Measurements from ENCODE around the gene CDR2L.
A peak's percentile ranks its signal among the peaks of the same experiment; 100 is the strongest.
"Not testable (repeated sequence)": the region's sequence is repeated elsewhere in the genome, so short reads cannot be mapped to it uniquely, and the experiment has no call there.

The CDR2L gene

DNA sequence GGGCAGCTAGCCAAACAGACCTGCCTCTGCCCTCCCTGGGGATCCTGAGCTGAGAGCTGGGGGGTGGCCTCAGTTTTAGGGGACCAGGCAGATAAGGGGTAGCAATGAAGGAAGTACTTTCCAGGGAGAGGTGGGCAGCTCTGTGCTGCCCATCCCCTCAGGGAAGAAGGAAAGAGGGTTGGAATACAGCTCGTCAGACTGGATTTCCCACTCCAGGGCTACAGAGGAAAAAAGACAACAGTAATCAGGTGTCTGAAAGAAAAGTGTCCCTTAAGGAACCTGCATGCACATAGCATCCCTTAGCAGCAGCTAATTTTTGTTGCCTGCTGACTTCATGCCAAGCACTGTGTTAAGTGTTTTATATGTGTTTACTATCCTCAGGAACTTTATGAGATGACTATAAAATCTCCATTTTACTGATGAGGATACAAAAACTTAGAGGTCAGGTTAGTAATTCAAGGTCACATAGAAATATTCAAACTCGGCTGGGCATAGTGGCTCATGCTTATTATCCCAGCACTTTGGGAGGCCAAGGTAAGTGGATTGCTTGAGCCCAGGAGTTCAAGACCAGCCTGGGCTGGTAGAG is 21.8 kb downstream of the CDR2L start:
- FAIRE-seq = no peak

DNA sequence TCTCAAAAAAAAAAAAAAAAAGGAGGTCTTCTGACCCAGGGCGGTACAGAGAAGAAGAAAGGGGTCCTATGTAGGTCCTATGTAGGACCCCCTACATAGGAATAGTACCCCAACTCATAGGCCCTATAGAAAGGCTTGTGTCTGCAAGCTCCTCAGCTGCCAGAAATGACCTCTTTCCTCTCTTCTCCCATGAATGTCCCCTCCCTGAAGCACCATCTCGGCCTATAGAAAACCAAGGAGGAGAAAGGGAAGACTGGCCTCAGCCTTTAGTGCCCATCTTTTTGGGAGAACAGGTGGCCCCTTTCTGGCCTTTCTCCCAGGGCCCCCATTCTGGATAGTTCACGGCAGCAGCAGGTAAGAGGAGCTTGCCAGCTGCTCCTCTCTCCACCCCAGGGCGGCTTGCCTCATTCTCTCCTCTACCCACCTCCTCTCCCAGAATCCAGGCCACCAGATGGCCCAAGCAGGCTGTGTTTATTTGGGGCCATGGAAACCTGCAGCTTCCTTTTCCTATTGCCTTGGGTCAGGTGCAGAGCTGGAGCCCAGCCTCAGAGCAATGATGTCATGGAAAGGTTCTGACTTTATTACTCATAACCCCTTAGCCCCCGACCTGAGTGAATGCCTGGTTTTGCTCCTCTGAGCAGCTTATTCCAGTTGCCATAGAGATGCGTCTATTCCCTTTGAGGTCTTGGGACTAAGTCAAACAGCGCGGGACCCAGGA is 23.4 kb downstream of the CDR2L start:
- FAIRE-seq = no peak
- DNase-seq (ENCODE audit: low spot score) = peak; percentile 37

More for the DNA sequence above, 21.8 kb downstream of the CDR2L start:
- DNase-seq (ENCODE audit: low spot score) = no peak

DNA sequence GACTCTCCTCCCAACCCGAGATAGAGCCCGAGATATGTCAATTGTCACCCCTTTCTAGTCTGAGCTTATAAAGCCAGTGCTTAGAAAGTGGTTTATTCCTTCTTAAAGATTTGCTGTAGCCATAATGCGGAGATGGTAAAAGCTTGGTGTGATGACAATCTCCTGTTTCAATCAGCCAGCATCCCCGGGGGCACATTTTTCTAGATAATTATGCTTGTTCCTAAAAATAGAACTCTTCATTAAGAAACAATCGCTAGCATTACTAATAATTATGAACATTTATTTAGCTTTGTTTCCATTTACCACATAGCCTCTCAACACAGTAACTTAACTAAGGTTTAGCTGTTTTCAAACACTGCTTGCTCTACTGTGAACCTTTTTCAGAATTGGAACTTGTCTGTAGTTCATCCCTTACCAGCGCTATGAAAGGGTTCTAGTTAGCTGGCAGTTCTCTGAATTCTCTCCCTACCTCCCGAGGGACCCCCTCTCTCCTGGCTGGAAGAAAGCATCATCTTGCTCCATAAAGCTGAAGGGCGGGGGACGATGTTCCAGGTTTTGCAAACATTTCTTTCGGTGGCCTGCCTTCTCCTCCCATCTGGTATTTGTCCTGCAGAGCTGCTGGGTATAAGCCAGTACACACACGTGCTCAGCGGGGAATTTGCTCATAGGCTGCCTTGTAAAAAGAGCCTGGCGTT is 24.1 kb downstream of the CDR2L start:
- FAIRE-seq (no peak), DNase-seq (ENCODE audit: low spot score) (no peak)

DNA sequence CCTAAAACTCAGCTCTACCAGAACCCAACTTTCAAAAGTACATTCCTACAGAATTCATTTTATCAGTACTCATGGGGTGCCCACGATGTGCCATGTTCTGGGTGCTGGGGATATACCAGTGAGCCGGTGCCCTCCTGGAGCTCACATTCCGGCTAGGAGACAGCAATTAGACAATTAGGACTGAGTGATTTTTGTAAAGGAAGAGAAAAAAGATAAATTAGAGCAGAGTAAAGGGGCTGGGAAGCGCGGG is 24.6 kb downstream of the CDR2L start:
- DNase-seq (ENCODE audit: low spot score) (no peak), FAIRE-seq (no peak)

DNA sequence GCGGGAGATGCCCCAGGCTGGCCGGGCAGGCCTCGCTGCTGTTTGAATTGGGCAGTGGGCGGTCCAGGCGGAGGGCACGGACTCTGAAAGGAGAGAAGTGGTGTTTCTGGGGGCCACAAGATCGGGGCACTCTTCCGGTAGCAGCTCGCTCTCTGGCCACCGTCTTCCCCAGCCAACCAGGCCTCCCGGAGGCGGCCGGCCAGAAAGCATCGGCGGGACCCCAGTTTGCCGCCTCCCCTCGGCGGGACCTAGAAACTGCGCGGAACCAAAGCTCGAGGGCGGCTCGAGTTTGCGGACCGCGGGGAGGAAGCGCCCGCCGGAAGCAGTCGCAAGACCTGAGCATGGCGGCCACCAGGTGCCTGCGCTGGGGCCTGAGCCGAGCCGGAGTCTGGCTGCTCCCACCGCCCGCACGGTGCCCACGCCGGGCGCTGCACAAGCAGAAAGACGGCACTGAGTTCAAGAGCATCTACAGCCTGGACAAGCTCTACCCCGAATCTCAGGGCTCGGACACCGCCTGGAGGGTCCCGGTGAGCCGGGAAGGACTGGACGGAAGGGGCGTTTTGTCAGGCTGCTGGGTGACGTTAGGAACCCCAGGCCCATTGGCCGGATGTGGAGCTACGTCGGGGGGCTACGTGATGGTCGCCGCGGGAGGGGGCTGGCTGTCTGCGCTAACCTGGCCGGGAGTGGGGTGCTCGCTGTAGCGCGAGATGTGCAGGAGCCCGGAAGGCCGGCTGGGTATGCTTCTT is 25.1 kb downstream of the CDR2L start, which contains the start of gene MRPL58:
TSS of gene MRPL58 (plus strand) at position 325 of the 746 bp plus-strand sequence. CDS start at position 342, 17 bp downstream.
- FAIRE-seq = no peak
- peak; percentile 70 for DNase-seq (ENCODE audit: low spot score)

DNA sequence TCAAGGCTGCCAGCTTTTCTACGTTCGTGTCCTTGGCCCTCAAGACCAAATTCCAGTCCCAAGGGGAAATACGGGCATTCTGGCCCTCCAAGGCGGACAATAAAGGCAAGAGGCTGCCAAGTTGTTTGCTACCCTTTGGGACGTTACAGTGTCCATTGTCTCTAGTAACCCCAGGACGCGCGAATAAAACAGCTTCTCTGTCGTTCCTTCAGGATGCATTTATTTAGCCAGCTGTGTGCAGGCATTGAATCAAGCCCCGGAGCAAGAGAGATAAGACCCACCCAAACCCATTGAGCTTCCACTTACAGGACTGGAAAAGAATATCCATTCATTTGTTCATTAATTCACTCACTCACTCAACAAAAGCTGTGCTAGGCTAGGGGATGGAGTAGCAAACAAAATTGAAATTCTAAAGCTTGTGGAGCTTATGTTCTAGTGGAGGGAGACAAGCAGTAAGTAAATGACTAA is 25.7 kb downstream of the CDR2L start:
- DNase-seq (ENCODE audit: low spot score) (no peak), FAIRE-seq (no peak)

DNA sequence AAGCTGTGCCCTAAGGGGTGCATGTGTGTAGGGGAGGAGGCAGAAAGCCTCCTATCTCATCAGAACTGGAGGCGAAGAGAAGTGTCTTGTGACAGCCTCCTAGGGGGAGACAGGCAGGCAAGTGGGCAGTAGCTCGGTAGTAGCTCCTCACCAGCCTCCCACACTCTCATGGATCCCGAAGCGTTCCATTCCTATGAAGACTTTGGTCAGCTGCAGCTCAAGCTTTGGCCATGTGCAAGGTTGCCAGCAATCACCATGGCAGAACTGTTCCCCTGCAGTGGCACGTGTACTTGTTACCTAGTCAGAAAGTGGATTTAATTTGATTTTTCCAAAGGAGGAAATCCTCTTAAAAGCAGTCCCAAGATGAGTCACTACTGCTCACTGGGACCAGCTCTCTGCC is 31.7 kb downstream of the CDR2L start:
- FAIRE-seq (no peak), DNase-seq (ENCODE audit: low spot score) (no peak)

DNA sequence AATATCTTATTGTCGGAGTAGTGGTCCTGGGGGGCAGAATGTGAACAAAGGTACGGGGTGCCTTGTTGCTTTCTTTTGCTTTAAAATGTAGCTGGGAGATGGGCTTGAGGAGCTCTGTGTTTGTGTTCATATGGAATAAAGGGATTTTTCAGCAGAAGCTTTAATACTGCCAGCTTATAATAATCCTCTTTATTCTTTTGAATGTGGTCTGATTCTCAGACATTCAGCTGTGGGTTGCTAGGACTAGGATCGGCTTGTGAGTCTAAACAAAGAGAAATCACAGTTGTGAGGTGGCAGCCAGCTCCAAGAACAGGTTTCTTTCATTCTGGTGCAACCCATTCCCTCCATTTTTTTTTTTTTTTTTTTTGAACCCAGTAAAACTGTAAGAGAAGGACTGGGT is 32.3 kb downstream of the CDR2L start:
- FAIRE-seq (no peak), DNase-seq (ENCODE audit: low spot score) (no peak)

DNA sequence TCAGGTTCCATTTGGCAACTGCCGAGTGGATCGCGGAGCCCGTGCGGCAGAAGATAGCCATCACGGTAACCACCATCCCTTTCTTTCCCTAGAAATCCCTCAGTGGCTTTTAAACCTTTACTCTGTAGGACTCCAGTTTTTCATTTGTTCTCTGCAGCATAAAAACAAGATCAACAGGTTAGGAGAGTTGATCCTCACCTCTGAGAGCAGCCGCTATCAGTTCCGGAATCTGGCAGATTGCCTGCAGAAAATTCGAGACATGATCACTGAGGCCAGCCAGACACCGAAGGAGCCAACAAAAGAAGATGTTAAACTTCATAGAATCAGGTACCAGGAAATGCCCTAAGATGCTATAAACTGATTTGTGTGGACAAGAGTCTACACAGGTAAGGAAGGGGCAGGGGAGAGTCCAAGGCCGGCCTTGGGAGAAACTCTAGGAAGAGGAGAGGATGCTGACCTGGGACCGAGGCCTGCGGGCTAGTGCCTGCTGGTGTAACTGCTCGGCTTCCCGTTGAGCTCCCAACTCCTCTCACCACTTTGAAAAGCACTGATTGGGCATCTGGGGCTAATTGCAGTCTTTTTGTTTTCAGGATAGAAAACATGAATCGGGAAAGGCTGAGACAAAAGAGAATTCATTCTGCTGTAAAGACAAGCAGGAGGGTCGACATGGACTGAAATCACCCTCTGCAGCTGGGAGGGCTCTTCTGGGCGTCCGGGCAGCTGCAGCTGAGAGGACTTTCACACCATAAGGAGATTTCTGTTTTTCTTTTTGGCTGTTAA is 33.1 kb downstream of the CDR2L start:
- FAIRE-seq (no peak), DNase-seq (ENCODE audit: low spot score) (no peak)

DNA sequence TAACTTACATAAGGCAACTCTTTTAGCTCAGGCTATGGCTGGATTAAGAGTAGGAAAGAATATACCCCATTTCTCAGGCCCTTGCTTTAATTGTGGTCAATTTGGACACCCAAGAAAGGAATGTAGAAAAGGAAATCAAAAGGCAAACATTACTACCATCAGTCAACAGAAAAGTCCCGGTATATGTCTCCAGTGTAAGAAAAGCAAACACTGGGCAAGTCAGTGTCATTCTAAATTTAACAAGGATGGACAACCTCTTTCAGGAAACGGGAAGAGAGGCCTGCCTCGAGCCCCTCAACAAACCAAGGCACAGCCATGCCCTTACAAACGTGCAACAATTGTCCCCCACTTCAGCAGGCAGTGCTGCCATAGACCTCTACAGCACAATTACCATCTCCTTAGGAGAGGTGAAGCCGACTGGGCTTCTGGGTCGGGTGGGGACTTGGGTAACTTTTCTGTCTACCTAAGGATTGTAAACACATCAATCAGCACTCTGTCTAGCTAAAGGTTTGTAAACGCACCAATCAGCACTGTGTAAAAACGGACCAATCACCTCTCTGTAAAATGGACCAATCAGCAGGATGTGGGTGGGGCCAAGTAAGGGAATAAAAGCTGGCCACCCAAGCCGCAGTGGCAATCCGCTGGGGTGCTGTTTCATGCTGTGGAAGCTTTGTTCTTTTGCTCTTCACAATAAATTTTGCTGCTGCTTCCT is 37.4 kb downstream of the CDR2L start:
- FAIRE-seq (no peak), DNase-seq (ENCODE audit: low spot score) (no peak)

DNA sequence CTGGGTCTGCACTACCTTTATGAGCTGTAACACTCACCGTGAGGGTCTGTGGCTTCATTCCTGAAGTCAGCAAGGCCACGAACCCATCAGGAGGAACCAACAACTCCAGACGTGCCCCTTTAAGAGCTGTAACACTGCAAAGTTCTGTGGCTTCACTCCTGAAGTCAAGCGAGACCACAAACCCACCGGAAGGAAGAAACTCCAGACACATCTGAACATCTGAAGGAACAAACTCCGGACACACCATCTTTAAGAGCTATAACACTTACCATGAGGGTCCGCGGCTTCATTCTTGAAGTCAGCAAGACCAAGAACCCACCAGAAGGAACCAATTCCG is 37.9 kb downstream of the CDR2L start:
- DNase-seq (ENCODE audit: low spot score); FAIRE-seq: not testable (repeated sequence)

DNA sequence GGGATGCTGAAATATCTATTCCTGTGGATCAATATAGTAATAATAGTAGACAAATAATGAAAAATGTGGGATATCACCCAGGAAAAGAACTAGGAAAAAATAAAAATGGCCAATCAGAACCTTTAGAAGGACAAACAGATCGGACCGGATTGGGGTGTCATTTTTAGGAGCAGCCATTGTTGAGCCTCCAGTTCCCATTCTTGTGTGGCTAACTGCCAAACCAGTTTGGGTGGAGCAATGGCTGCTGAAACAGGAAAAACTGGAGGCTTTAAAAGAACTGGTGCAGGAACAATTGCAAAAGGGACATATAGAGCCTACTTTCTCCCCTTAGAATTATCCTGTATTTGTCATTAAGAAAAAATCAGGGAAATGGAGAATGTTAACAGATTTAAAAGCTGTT is 39.2 kb downstream of the CDR2L start:
- DNase-seq (ENCODE audit: low spot score); FAIRE-seq: not testable (repeated sequence)

DNA sequence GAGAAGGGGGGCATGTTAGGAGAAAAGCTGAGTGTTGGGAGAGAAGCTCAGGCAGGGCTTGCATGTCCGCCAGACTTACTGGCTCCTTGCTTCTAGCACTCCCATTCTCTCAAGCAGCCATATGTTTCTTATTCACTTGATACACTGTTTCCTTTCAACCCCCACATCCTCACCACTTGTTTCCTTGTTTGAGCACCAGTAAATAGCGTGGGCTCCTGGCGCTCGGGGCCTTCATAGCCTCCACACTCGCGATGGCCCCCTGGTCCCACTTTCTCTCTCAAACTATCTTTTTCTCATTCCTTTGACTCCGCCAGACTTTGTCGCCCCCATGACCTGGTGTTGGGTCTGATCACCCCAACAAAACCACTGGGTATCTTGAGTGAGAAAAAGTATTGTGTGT is 42.7 kb downstream of the CDR2L start:
- DNase-seq (ENCODE audit: low spot score) = no peak
- no peak for FAIRE-seq

DNA sequence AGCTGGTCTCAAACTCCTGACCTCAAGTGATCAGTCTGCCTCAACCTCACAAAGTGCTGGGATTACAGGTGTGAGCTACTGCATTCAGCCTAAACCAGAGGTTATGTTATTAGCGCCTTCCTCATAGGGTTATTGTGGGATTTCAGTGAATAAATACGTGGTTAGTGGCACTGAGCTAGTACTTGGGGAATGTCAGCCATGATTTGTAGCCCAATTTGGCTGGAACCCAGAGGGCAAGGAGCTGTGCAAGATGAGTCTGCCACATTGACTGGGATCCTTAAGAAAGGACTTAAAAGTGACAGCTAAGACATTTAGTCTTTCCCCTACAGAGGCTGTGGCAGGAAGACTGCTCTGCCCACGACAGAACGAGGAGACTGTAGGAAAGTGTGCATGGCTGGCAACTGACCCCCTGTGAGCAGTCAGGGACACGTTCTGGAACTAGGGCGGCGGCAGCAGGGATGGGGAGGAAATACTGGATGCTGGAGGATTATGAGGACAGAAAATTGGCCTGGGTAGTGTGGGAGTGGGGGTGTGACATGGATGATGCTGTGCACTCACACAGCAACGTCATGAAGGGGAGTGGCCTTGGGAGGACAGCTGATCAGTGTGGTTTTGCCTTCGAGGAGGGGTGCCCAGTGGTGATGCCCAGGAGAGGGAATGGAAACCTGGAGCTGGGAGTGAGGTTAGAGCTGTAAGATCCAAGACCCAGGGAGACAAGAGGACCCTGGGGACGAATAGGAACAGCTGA is 44.7 kb downstream of the CDR2L start:
- peak; percentile 42 for DNase-seq (ENCODE audit: low spot score)
- FAIRE-seq = no peak

DNA sequence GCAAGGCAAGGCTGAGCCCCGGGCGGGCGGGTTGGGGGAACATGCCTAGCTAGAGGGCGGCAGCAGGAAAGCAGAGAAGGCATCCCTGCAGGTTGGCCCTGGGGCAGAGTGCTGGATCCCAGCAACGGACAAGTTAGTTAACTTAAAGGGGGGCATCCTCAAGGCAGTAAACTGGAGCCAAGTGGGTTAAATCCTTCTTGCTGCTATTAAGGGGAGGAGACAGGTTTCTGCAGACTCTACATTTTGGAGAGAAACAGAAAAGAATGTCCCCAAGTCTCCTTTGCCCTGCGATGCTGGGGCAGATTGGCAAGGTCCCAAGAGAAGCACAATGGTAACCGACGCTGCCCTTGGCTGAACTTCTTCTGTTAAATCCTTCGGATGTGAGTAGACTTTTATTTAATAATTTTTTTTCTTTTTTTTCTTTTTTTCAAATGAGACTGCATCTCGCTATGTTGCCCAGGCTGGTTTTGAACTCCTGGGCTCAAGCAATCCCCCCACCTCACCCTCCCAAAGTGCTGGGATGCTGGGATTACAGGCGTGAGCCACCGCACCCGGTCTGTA is 45.4 kb downstream of the CDR2L start:
- no peak for DNase-seq (ENCODE audit: low spot score)
- no peak for FAIRE-seq

DNA sequence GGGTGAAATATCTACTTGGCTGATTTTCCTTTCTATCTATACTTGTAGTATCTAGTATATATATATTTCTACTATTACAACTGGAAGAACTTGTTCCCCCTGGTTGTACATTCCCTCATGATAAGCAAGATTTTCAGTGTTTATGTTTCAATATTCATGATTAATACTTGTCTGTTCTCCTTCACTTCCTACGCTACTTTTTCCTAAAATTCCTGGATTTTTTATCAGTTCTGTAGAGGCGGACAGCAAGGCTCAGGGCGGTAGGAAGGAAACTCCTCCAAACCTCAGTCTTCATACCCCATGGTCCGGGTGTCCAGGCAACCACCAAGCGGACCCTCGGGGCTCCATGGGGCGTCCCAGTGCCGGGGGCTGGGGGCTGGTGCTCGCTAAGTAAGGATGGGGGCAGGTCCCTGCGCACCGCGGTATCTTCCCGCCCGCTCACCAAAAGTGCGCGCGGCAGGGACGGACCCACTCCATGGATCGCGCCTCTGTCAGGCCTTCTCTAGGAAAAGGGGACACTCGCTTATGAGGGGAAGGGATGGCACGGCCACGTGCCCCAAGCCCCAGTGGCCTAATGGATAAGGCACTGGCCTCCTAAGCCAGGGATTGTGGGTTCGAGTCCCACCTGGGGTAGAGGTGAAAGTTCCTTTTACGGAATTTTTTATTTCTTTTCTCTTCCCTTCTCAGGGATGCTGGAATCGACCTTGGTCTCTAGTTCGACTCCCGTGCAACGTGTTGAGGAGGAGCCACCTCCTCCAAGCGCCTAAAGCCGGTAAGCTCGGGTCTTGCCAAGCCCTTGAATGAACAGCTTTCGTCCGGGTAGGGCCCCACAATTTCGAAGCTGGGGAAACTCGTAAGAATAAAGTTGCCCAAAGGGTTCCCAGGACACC is 46.2 kb downstream of the CDR2L start:
- peak; percentile 55 for FAIRE-seq
- peak; percentile 95 for DNase-seq (ENCODE audit: low spot score)

DNA sequence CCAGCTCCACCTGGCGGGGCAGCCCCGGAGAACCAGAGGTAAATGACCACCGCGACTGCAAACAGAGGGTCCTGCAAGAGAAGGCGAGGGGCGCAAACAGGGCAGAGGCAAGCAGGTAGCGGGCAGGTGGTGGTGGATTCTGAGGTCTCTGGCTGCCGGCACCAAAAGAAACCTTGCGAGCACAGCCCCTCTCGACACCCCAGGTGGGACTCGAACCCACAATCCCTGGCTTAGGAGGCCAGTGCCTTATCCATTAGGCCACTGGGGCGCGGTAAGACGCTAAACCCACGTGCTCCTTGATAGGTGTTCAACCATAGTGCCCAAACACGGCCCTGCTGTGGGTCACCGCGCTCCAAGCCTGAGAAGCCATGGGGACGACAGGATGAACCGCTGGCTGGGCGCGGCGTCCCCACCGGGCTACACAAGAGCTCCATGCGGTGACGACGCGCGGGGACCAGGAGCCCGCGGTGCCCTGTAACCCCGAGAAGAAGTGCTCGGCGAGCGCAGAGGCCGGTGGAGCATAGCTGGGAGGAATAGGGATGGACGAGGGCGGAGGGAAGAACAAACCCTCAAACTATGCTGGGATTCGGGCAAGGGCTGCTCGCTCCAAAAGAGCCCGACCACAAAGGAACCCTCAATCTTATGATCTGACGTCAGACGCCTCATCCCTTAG is 46.9 kb downstream of the CDR2L start:
- FAIRE-seq (no peak), DNase-seq (ENCODE audit: low spot score) (peak; percentile 92)

DNA sequence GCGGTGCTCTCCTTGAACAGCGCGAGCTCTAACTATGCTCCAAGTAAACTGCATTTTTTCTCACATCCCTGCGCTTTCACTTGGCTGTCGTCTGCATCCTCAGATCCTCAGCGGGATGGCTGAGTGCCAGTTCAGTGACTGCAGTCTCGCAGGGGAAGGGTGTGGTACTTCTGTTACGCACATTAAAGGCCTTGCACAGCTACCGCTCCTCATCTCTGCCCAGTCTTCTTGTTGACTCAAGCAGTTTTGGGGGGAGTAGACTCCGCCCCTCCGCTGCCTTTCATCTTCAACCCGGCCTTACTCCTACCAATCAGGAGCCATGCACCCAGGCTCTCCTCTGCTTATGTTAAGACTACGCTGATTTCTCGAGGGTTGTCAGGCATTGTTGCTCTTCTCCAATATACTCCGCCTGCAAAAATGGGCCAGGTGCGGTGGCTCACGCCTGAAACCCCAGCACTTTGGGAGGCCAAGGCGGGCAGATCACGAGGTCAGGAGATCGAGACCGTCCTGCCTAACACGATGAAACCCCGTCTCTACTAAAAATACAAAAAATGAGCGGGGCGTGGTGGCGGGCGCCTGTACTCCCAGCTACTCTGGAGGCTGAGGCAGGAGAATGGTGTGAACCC is 49.3 kb downstream of the CDR2L start:
- FAIRE-seq (no peak), DNase-seq (ENCODE audit: low spot score) (no peak)
